Esophagus squamous epithelium (tissue), 5 donors: ENCODE results near the gene SMAD4. TPM values are rescaled to one million over a fixed set of nuclear protein-coding genes. Genes with fewer than 3 reads are reported as not detected.

Source experiments
- DNase-seq: peaks from one replicate; lab custom pipeline; 2025; lab: John Stamatoyannopoulos, UW
- H3K27ac ChIP-seq, 4 donors: fragments of 200-600 bp; sonication (generic); one replicate each; pipeline ENCODE4 v1.5.1; 2016 to 2019; ENCODE audit warnings: mild to moderate bottlenecking in 1 of 4
- H3K27me3 ChIP-seq, 4 donors: fragments of 200-600 bp; sonication (generic); 1 replicate in 3 of 4; 2 replicates in 1 of 4; pipeline versions ENCODE4 v1.5.1 to v1.6.0; 2017 to 2021; ENCODE audit warnings: antibody characterized with exemption in 1 of 4
- H3K36me3 ChIP-seq, 3 donors: fragments of 200-600 bp; sonication (generic); one replicate each; pipeline ENCODE4 v1.5.1; 2016 to 2019
- H3K4me1 ChIP-seq, 3 donors: fragments of 200-600 bp; sonication (generic); one replicate each; pipeline ENCODE4 v1.5.1; 2017 to 2019
- H3K4me3 ChIP-seq, 4 donors: fragments of 200-600 bp; sonication (generic); 1 replicate in 3 of 4; 2 replicates in 1 of 4; pipeline ENCODE4 v1.5.1; 2016 to 2019; ENCODE audit warnings: mild to moderate bottlenecking in 2 of 4, moderate library complexity in 1 of 4
- H3K9me3 ChIP-seq, 3 donors: fragments of 200-600 bp; sonication (generic); one replicate each; pipeline ENCODE4 v1.5.1; 2016 to 2019
- CTCF ChIP-seq, 6 experiments: fragments of 450-650 bp in 4 of 6; fragments of 200-600 bp in 2 of 6; sonication (generic) in 2 of 6; IDR thresholded peaks; one replicate each; pipeline ENCODE4 v1.5.1; 2016 to 2019; ENCODE audit warnings: antibody characterized with exemption in 6 of 6, mild to moderate bottlenecking in 4 of 6, moderate library complexity in 4 of 6
- POLR2A ChIP-seq, 4 donors: fragments of 450-650 bp; IDR thresholded peaks; one replicate each; pipeline ENCODE4 v1.6.1; 2017; ENCODE audit warnings: antibody characterized with exemption in 4 of 4, mild to moderate bottlenecking in 4 of 4, moderate library complexity in 3 of 4
- WGBS, 2 donors: methylation state at CpG; one replicate each; pipeline ENCODE4 v1.1.5; 2018; 5-methylcytosine and 5-hydroxymethylcytosine counted together
- intact Hi-C: fragments of 100-400 bp; cut with DNase I; formaldehyde crosslinking; loops from one replicate; pipeline ENCODE4 v1.15.0; 2022
- total RNA-seq, 4 donors: library from RNA; depleted of rRNA; stranded (reverse); fragments of >200 nt; gene quantifications; one replicate each; pipeline ENCODE4 v1.1.0, GENCODE V29; 2016
- donor health status: DM: yes; HTN: yes; CAD: no.

SMAD4 gene
- total RNA-seq, 4 donors from 2014 or later, result 32.9 to 84.5 (median 49.3) TPM

- DNase-seq, result no peak
- H3K36me3 ChIP-seq, result peaks cover 0 to 4% (median 0%) of the 10 kb centered on the region in 3 donors
- no peaks in the 10 kb centered on the region for H3K27me3 ChIP-seq
- H3K4me3 ChIP-seq, result no peak overlapping the region
- intact Hi-C loops, result no loop called here
- no peak overlapping the region for H3K27ac ChIP-seq
- WGBS, 2 donors, result 29 to 49% methylated on average over 5 to 8 of the region's 8 CpGs
- H3K4me1 ChIP-seq, result peaks cover 37 to 100% (median 62%) of the 10 kb centered on the region in 3 donors
- TF ChIP-seq CTCF (IDR thresholded peaks at IDR 0.05) (no peak), POLR2A (IDR thresholded peaks at IDR 0.05) (no peak)
- H3K9me3 ChIP-seq, result no peaks in the 10 kb centered on the region
These were observed 9.4 kb downstream of the SMAD4 start for GRCh38 chr18:51039138-51040112.

GRCh38 chr18:51041677-51042352, 11.8 kb downstream of the SMAD4 start:
- TF ChIP-seq CTCF (IDR thresholded peaks at IDR 0.05) (no peak), POLR2A (IDR thresholded peaks at IDR 0.05) (no peak)
- H3K4me3 ChIP-seq, result no peak overlapping the region
- H3K27ac ChIP-seq, result no peak overlapping the region
- H3K36me3 ChIP-seq, result no peaks in the 10 kb centered on the region
- H3K4me1 ChIP-seq, result peaks cover 27 to 97% (median 47%) of the 10 kb centered on the region in 3 donors
- DNase-seq, result no peak
- 76 to 95% methylated on average over 3 of the region's 3 CpGs for WGBS, 2 donors
- intact Hi-C loops, result no loop called here
- no peaks in the 10 kb centered on the region for H3K27me3 ChIP-seq
- no peaks in the 10 kb centered on the region for H3K9me3 ChIP-seq

GRCh38 chr18:51044928-51045585, 15.0 kb downstream of the SMAD4 start:
- H3K36me3 ChIP-seq, result peaks cover 0 to 32% (median 0%) of the 10 kb centered on the region in 3 donors
- no peak for DNase-seq
- H3K4me3 ChIP-seq, result no peak overlapping the region
- peaks cover 15 to 68% (median 28%) of the 10 kb centered on the region in 3 donors for H3K4me1 ChIP-seq
- no peaks in the 10 kb centered on the region for H3K9me3 ChIP-seq
- 30 to 33% methylated on average over 2 of the region's 2 CpGs for WGBS, 2 donors
- H3K27ac ChIP-seq, result no peak overlapping the region
- no peaks in the 10 kb centered on the region for H3K27me3 ChIP-seq
- intact Hi-C loops, result no loop called here
- TF ChIP-seq POLR2A (IDR thresholded peaks at IDR 0.05) (no peak), CTCF (IDR thresholded peaks at IDR 0.05) (no peak)

- TF ChIP-seq POLR2A (IDR thresholded peaks at IDR 0.05) (no peak), CTCF (IDR thresholded peaks at IDR 0.05) (no peak)
These were observed 18.2 kb downstream of the SMAD4 start for GRCh38 chr18:51048190-51048589.

More at GRCh38 chr18:51048190-51048589, 18.2 kb downstream of the SMAD4 start:
- intact Hi-C loops, result no loop called here
- Histone ChIP-seq H3K4me3 (no peak overlapping the region), H3K27me3 (no peaks in the 10 kb centered on the region), H3K36me3 (peaks cover 0 to 58% (median 0%) of the 10 kb centered on the region in 3 donors), H3K27ac (no peak overlapping the region), H3K4me1 (peaks cover 0 to 37% (median 12%) of the 10 kb centered on the region in 3 donors), H3K9me3 (no peaks in the 10 kb centered on the region)
- WGBS, 2 donors, result 100% methylated on average over 1 of the region's 1 CpG
- DNase-seq, result no peak
